Stimulated activated CD8-positive, alpha-beta memory T cell treated with anti-CD3 and anti-CD28 coated beads, Interleukin-15, amount 100 ng/mL, for 1 hour (primary cell): ENCODE data around the gene C12orf43.
"Not testable (repeated sequence)": the region's sequence is repeated elsewhere in the genome, so short reads cannot be mapped to it uniquely, and the experiment has no call there.

ENCODE experiments used
- DNase-seq: peaks from one replicate; pipeline ENCODE4 v3.0.0-alpha.2; 2020; ENCODE audit warnings: low read depth

Gene C12orf43, protein sequence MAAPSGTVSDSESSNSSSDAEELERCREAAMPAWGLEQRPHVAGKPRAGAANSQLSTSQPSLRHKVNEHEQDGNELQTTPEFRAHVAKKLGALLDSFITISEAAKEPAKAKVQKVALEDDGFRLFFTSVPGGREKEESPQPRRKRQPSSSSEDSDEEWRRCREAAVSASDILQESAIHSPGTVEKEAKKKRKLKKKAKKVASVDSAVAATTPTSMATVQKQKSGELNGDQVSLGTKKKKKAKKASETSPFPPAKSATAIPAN

GRCh38 chr12:121015825-121016766 is at the start of gene C12orf43:
TSS of gene C12orf43 (minus strand) at chr12:121016487. CDS start at chr12:121016474, 13 bp downstream.
- peak; percentile 90 for DNase-seq

DNA sequence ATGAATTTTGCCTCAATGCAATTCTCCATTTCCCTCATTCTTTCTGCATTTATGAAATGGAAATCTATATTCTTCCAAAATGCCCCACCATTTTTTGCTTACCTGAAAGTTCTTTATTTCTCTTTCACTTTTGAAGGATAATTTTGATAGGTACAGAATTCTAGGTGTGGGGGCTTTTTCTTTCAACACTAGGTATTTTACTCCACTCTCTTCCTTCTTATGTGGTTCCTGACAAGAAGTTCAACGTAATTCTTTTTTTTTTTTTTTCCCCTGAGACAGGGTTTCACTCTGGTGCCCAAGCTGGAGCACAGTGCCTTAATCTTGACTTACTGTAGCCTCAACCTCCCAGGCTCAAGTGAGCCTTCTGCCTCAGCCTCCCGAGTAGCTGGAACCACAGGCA is 49.1 kb upstream of the C12orf43 start:
- DNase-seq, result no peak

- not testable (repeated sequence) for DNase-seq
These were observed 48.3 kb upstream of the C12orf43 start for GRCh38 chr12:121064586-121064985.

- no peak for DNase-seq
These were observed 47.8 kb upstream of the C12orf43 start for GRCh38 chr12:121064116-121064515.

GRCh38 chr12:121062391-121063045 is 46.2 kb upstream of the C12orf43 start:
- DNase-seq, result no peak

DNA sequence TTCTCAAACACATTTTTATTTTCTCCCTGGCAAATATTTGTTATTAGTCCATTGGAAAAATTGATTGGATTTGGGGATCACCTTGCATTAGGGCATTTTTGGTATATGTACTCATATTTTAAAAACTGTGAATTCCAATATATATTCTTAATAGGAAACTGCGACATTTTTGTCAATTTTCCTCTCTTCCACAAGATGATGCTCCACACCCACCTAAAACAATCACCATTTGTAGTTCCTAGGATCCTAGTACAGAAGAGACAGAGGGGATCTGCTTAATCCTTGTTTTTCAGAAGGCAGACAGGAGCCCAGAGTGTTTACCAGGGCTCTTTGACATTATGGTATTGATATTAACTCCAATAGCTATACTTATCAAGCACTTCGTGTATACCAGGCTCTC is 45.5 kb upstream of the C12orf43 start:
- no peak for DNase-seq

DNA sequence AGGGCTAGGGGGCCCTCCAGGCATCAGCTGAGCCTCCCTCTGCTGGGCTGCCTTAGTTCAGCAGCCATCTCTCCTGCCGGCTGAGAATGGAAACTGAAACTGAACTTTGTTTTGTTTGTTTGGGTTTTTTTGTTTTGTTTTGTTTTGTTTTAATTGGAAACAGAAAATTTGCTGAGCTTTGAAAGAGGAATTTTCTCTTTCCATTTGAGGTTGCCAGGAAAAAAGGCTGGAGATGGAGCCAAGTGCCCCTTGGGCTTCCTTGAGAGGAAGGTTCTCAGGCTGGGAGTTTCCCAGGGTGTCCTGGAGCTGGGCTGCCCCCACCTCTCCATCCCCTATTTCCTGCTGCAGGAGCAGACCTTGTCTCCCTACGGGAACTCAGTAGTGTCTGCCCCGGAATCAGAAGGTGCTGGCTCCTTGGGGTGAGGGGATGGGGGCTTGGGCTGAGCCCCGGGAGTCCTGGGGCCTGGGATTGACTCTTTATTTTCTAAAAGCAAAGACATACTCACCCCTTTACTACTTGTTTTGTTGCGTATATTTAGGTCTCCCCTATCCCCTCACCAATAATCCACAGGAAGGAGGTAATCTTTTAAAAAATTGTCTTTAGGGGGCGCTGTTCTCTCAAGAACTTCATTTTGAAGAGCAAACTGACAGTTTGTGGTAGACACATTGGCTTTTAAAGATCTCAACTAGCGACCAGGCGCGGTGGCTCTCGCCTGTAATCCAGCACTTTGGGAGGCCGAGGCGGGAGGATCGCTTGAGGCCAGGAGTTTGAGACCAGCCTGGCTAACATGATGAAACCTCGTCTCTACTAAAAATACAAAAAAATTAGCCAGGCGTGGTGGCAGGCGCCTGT is 44.1 kb upstream of the C12orf43 start:
- DNase-seq, result no peak

- DNase-seq, result no peak
These were observed 43.0 kb upstream of the C12orf43 start for GRCh38 chr12:121059031-121059898.

GRCh38 chr12:121057794-121058193 is 41.5 kb upstream of the C12orf43 start:
- DNase-seq, result no peak

DNA sequence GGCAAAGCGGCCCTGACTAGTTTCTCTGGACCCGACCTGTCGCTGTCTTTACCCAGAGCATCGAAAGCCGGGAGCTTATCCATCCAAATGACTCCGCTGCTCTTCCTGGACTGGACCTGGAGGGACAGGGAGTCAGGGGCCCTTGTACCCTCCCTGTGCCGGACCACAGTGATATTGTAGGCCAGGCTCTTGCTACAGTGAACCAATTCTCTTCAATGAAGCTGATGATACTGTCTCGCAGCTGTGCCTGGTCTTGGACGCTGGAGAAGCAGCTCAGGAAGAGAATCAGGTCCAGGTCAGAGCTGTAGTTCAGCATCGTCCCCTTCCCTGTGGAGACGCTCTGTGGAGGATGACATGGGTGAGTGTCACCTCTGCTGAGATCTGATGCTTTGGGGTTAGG is 37.4 kb upstream of the C12orf43 start:
- no peak for DNase-seq

DNA sequence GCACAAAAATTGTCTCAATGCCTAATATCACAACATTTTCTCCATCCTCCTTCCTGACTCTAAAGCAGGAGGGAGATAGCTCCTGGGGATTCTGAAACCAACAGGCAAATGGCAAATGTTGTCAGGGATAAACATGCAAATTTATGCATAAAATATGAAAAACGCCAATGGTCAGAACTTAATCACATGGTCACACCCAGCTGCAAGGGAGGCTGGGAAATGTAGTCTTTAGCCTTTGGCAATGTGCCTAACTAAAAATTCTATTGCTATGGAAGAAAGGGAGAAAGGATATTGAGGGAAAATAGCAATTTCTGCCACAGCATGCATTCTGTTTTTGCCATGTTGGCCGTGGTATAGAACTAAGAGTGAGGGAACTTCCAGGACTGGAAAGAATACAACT is 34.4 kb upstream of the C12orf43 start:
- DNase-seq, result no peak

- no peak for DNase-seq
These were observed 32.2 kb upstream of the C12orf43 start for GRCh38 chr12:121048442-121048841.

GRCh38 chr12:121047400-121047799 is 31.1 kb upstream of the C12orf43 start:
- DNase-seq, result not testable (repeated sequence)

- no peak for DNase-seq
These were observed 26.8 kb upstream of the C12orf43 start for GRCh38 chr12:121043067-121043466.

DNA sequence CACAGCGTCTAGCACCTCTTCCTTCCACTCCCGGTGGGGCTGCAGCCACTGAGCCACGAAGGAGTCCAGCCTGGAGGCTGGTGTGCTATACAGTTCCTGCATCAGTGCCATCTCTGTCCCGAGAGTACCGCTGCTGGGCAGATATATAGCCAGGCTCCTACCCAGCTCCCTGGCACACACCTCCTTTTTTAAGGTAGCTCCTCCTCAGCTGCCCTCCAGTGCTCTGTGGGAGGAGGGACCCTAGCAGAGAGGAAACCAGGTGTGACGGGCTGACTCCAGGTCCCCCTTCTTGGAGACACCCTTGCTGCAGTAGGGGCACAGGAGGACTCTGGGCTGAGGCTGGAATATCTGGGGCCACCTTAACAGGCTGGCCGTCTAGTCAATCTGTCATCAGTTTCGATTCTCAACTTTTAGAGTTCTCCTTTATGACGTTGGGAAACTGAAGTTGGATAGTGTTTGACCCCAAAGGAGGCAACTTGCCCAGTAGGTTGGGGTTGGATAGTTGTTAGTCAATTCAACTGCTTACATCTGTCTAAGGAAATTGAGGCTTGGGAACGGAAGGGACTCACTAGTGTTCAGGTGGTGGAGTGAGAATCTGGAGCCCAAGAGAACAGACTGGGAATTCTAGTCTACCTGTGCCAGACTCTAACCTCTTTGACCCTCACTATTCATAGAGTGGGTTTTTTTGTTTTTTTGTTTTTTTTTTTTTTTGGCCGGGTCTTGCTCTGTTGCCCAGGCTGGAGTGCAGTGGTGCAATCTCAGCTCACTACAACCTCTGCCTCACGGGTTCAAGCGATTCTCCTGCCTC is 22.8 kb upstream of the C12orf43 start, which contains the start of gene OASL:
TSS of gene OASL (minus strand) at position 386 of the 808 bp plus-strand sequence. CDS start at position 111, 275 bp downstream.
- DNase-seq, result peak; percentile 45

- no peak for DNase-seq
These were observed 20.6 kb upstream of the C12orf43 start for GRCh38 chr12:121036810-121037326.

GRCh38 chr12:121034616-121035305 is 18.5 kb upstream of the C12orf43 start:
- no peak for DNase-seq

- DNase-seq, result no peak
These were observed 17.5 kb upstream of the C12orf43 start for GRCh38 chr12:121033625-121034349.
